ENCODE measurements around the gene MDC1.
A peak's percentile ranks its signal among the peaks of the same experiment; 100 is the strongest.
"Not testable (repeated sequence)": the region's sequence is repeated elsewhere in the genome, so short reads cannot be mapped to it uniquely, and the experiment has no call there.

MDC1 gene

GRCh38 chr6:30744054-30744805, 27.1 kb upstream of the MDC1 start, which contains the start of gene IER3:
TSS of gene IER3 (minus strand) at chr6:30744547. CDS start at chr6:30744518, 29 bp downstream.
- DNase-seq = peak; percentile 77

DNA sequence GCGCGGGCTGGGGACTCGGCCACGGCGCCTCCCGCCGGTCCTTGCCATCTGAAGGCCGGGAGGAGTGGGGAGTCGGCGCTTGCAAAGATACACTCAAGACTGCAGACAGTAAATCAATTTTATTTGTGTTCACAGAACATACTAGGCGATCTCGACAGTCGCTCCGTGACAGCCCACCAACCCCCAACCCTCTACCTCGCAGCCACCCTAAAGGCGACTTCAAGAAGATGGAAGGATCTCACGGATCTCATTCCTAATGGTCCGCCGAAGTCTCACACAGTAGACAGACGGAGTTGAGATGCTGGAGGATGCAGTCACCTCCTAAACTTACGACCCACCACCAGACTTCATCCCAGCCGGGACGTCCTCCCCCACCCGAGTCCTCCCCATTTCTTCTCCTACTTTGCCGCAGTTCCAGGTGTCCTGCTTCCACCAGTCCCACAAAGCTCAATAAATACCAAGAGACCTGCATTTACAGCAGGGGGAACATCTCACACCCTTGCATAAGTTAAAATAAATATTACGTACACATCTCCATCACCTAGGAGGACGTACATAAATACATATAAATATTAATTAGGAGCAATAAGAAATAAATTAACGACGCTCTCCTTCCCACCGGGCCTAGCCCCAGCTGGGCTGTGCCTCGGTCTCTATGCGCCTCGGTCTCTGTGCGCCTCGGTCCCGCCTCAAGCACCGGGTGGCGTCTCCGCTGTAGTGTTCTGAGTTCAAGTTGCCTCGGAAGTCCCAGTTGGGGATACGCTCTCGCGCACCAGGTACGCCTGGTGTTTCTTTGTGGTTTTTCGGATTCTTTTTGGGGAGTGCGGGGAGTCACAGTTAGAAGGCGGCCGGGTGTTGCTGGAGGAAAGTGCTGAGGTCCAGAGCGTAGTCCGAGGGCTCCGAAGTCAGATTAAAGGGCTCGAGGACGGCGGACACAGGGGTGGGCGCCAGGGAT, 26.3 kb upstream of the MDC1 start:
- peak; percentile 24 for DNase-seq

GRCh38 chr6:30742316-30743098, 25.4 kb upstream of the MDC1 start, which contains the start of gene FLOT1:
TSS of gene FLOT1 (minus strand) at chr6:30742687. CDS start at chr6:30742189, 498 bp downstream.
- peak; percentile 88 for DNase-seq

DNA sequence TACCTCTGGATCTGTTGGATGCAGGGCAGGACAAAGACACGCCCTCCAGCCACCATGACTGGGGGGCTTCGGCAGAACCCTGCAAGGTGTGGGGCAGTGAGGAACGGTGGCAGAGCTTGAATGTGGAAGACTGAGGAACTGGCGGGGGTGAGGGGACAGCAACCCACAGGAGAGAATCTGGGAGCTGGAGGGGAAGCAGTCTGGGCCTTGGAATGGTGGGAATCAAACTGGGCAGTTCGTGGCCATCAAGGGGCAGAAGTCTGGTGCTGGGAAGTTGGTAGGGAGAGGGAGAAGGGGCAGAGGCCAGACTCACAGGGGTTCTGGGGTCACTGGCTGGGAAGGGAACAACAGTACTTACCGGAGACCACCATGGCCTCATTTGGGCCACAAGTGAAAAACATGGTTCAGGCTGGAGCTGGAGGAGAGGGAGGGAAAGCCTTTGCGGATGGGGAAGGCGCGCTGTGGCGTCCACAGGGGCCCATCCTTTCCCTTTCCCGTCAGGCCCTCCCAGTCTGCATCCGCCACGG, 24.8 kb upstream of the MDC1 start:
- no peak for DNase-seq

GRCh38 chr6:30741063-30741779, 24.1 kb upstream of the MDC1 start:
- DNase-seq = no peak

GRCh38 chr6:30740540-30740870, 23.4 kb upstream of the MDC1 start:
- no peak for DNase-seq

- DNase-seq = no peak
These were observed 21.5 kb upstream of the MDC1 start for GRCh38 chr6:30738532-30738931.

DNA sequence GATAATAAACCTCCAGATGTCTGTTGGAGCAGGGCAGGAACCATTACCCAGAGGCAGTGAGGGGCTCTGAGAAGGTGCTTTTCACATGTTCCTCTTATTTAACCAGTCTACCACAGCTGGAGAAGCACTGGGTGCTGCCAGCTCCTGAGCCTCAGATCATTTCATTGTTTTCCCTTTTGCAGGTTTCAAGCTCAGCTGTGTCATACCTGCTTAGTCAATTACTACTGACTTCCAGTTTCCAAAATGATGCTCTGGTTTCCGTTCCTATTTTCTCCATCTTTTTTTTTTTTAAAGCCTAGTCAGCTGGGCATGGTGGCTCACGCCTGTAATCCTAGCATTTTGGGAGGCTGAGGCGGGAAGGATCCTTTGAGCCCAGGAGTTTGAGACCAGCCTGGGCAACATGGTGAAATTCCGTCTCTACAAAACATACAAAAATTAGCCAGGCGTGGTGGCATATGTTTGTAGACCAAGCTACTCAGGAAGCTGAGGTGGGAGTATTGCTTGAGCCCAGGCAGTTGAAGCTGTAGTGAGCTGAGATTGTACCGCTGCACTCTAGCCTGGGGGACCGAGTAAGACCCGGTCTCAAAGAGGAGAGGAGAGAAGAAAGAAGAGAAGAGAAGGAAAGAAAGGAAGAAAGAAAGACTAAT, 18.7 kb upstream of the MDC1 start:
- DNase-seq = no peak

GRCh38 chr6:30732237-30732943, 15.3 kb upstream of the MDC1 start:
- no peak for DNase-seq

GRCh38 chr6:30730601-30731435, 13.7 kb upstream of the MDC1 start:
- peak; percentile 84 for DNase-seq

DNA sequence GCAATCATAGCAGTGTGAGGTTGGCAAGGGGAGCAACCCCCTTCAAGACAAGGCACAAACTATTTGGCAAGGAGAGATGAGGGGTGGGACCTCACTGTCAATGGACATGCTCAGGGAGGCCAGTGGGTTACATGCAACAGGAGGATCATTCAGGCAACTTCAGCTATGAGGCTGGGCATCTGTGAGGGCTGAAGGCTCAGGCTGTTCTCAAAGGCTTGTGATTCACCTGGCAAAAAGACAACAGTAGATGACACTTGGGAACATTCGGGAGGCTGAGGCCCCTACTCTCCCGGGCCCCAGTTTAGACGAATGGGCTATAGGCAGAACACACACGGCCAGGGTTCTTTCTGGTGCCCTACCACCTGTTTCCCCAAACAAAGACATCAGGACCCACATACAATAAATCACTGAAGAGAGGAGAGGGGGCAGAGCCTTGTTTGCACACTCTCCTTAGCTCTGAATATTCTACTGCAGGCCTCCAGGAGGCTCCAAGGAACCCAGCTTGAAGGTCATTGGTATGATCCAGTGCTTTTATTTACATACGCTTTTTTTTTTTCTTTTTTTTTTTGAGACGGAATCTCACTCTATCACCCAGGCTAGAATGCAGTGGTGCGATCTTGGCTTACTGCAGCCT, 11.0 kb upstream of the MDC1 start:
- DNase-seq = no peak

- DNase-seq = no peak
These were observed 9.7 kb upstream of the MDC1 start for GRCh38 chr6:30726506-30727413.

DNA sequence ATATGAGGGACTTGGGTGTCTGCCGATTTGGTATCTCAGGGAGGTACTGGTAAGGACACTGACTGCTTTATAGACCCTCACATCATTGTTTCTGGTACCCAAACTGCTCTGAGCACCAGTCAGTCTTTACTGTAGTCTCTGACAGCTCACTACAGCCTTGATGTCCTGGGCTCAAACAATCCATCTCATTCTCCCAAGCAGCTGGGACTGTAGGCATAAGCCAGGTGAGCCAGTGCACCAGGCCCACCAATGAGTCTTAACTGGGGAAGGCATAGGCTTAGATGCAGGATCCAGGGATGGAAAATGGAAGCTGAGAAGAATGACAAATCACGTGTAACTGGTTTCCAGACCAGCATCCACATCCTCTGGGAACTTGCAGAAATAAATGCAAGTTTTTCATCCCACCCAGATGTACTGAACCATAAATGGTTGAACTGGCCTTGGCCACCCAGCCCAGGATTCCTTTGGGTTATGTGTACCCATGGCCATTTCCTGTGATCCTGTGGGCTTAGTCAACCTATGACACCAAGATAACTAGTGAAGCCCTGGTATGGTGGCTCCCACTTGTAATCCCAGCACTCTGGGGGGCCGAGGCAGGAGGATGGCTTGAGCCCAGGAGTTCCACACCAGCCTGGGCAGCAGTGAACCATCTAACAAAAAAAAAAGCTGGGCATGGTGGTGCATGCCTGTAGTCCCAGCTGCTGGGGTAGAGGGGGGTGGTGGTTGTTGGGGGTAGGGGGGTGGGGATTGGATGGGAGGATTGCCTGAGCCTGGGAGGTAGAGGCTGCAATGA, 8.8 kb upstream of the MDC1 start:
- DNase-seq = no peak

GRCh38 chr6:30724906-30725667, 8.0 kb upstream of the MDC1 start:
- no peak for DNase-seq

GRCh38 chr6:30723843-30724741, 7.0 kb upstream of the MDC1 start:
- not testable (repeated sequence) for DNase-seq

Measured in CD4-positive, alpha-beta T cell treated with Interleukin-4 for 4 hours (primary cell).